ENCODE results near the gene POLR1E.

POLR1E gene

GRCh38 chr9:37549527-37549926 is 63.8 kb downstream of the POLR1E start:
- no peak for DNase-seq (ENCODE audit: low read depth in 1 of 2, low spot score in 1 of 2)
- Histone ChIP-seq H3K27ac (replicated peaks) (no peak overlapping the region), H3K4me3 (replicated peaks; ENCODE audit: insufficient read depth, low read length) (no peak overlapping the region), H3K27me3 (ENCODE audit: insufficient read depth, poor library complexity, severe bottlenecking) (no peaks in the 10 kb centered on the region)
- TF ChIP-seq CTCF (IDR thresholded peaks at IDR 0.05; ENCODE audit: insufficient read depth, low read length), result no peak
- TF ChIP-seq REST (IDR thresholded peaks at IDR 0.05; ENCODE audit: insufficient replicate concordance, low read depth), result no peak
- TF ChIP-seq GABPA (IDR thresholded peaks at IDR 0.05; ENCODE audit: low read depth), result no peak
- TF ChIP-seq POLR2AphosphoS5 (IDR thresholded peaks at IDR 0.05; ENCODE audit: low read depth), result no peak
- TF ChIP-seq SPI1 (IDR thresholded peaks at IDR 0.05; ENCODE audit: borderline replicate concordance, low read depth), result no peak

- no peak for DNase-seq (ENCODE audit: low read depth in 1 of 2, low spot score in 1 of 2)
- TF ChIP-seq SPI1 (IDR thresholded peaks at IDR 0.05; ENCODE audit: borderline replicate concordance, low read depth) (no peak), GABPA (IDR thresholded peaks at IDR 0.05; ENCODE audit: low read depth) (no peak), REST (IDR thresholded peaks at IDR 0.05; ENCODE audit: insufficient replicate concordance, low read depth) (no peak), CTCF (IDR thresholded peaks at IDR 0.05; ENCODE audit: insufficient read depth, low read length) (no peak), POLR2AphosphoS5 (IDR thresholded peaks at IDR 0.05; ENCODE audit: low read depth) (no peak)
- Histone ChIP-seq H3K4me3 (replicated peaks; ENCODE audit: insufficient read depth, low read length) (no peak overlapping the region), H3K27ac (replicated peaks) (no peak overlapping the region), H3K27me3 (ENCODE audit: insufficient read depth, poor library complexity, severe bottlenecking) (no peaks in the 10 kb centered on the region)
Observed at GRCh38 chr9:37550781-37551180, 65.0 kb downstream of the POLR1E start.

GRCh38 chr9:37551468-37551867 is 65.7 kb downstream of the POLR1E start:
- no peak for DNase-seq (ENCODE audit: low read depth in 1 of 2, low spot score in 1 of 2)
- TF ChIP-seq GABPA (IDR thresholded peaks at IDR 0.05; ENCODE audit: low read depth), result no peak
- TF ChIP-seq CTCF (IDR thresholded peaks at IDR 0.05; ENCODE audit: insufficient read depth, low read length), result no peak
- no peak for TF ChIP-seq SPI1 (IDR thresholded peaks at IDR 0.05; ENCODE audit: borderline replicate concordance, low read depth)
- no peak for TF ChIP-seq REST (IDR thresholded peaks at IDR 0.05; ENCODE audit: insufficient replicate concordance, low read depth)
- TF ChIP-seq POLR2AphosphoS5 (IDR thresholded peaks at IDR 0.05; ENCODE audit: low read depth), result no peak
- Histone ChIP-seq H3K4me3 (replicated peaks; ENCODE audit: insufficient read depth, low read length) (no peak overlapping the region), H3K27ac (replicated peaks) (no peak overlapping the region), H3K27me3 (ENCODE audit: insufficient read depth, poor library complexity, severe bottlenecking) (no peaks in the 10 kb centered on the region)

All from HL-60 (cell line).